Measurements from ENCODE around the gene PRM2. TPM values are rescaled to one million over a fixed set of nuclear protein-coding genes. Genes with fewer than 3 reads are reported as not detected.
A peak's percentile ranks its signal among the peaks of the same experiment; 100 is the strongest.

The PRM2 gene
- total and polyA plus RNA-seq, 2 of the 8 experiments (the other 6 are each of a cell fraction or from before 2014, with no cell fraction given): not detected

- FAIRE-seq: no peak
- WGBS, 2 experiments (ENCODE audit: extremely low coverage in 1 of 2, insufficient coverage in 1 of 2, insufficient read length in 1 of 2, insufficient replicate concordance in 2 of 2, low coverage in 1 of 2, low lambda C conversion rate in 2 of 2, missing lambda C conversion rate in 1 of 2): 86% methylated on average over 7 of the region's 8 CpGs; no CpG with 5 or more reads in 1 of the 2 experiments
- H3K27ac ChIP-seq (ENCODE audit: low read depth, low read length): no peak overlapping the region
- TF ChIP-seq EZH2 (IDR thresholded peaks at IDR 0.05; ENCODE audit: low read depth, low read length, severe bottlenecking) (no peak), ASH2L (IDR thresholded peaks at IDR 0.05; ENCODE audit: low read length) (no peak), SIN3A (conservative IDR thresholded peaks at IDR 0.05 in 1 of 2, IDR thresholded peaks at IDR 0.05 in 1 of 2; ENCODE audit: low read depth in 1 of 2, low read length in 2 of 2) (no peak), CHD1 (IDR thresholded peaks at IDR 0.05; ENCODE audit: low read depth, low read length) (no peak), ZNF274 (IDR thresholded peaks at IDR 0.05; ENCODE audit: borderline replicate concordance, extremely low read depth, low read length) (no peak), RAD21 (IDR thresholded peaks at IDR 0.05 in 1 of 2, conservative IDR thresholded peaks at IDR 0.05 in 1 of 2; ENCODE audit: low read depth in 2 of 2, low read length in 2 of 2) (no peak), JUND (IDR thresholded peaks at IDR 0.05; ENCODE audit: low read length) (no peak), PHF8 (conservative IDR thresholded peaks at IDR 0.05; ENCODE audit: low read depth, low read length) (no peak), NANOG (IDR thresholded peaks at IDR 0.05; ENCODE audit: insufficient read depth, low read depth, low read length, poor library complexity, severe bottlenecking) (no peak), RFX5 (IDR thresholded peaks at IDR 0.05; ENCODE audit: borderline replicate concordance, low read depth, low read length) (no peak), BACH1 (IDR thresholded peaks at IDR 0.05; ENCODE audit: low read length) (no peak), BRCA1 (IDR thresholded peaks at IDR 0.05; ENCODE audit: low read depth, low read length) (no peak)
These were observed 43.4 kb upstream of the PRM2 start for GRCh38 chr16:11319529-11320146.

More at GRCh38 chr16:11319529-11320146, 43.4 kb upstream of the PRM2 start:
- no peak overlapping the region for H2BK15ac ChIP-seq (ENCODE audit: low read length)
- H3K23ac ChIP-seq (ENCODE audit: insufficient read length): no peak overlapping the region
- H3K9ac ChIP-seq (replicated peaks in 1 of 4; ENCODE audit: extremely low read depth in 1 of 4, low read depth in 3 of 4, low read length in 3 of 4): no peak overlapping the region
- POLR2A ChIA-PET (ENCODE audit: partially characterized antibody): interaction anchor here (0.9 to 4.6 kb wide), 11 partner anchors 10 to 87 kb away, joined by 3 to 25 read pairs (median 4); partner anchors contain the start of gene SOCS1
- no peaks in the 10 kb centered on the region for H3K36me3 ChIP-seq (ENCODE audit: control insufficient read depth in 2 of 4, insufficient read depth in 4 of 4, low read length in 3 of 4)
- H2AFZ ChIP-seq (ENCODE audit: low read length): no peak overlapping the region
- no peak overlapping the region for H3K4ac ChIP-seq (replicated peaks; ENCODE audit: insufficient read length, low read depth, low read length)
- no peaks in the 10 kb centered on the region for H3K9me3 ChIP-seq (ENCODE audit: insufficient read depth in 2 of 2, low read depth in 1 of 2, low read length in 1 of 2)
- no peak overlapping the region for H3K14ac ChIP-seq (ENCODE audit: insufficient read length)
- H4K20me1 ChIP-seq (replicated peaks in 1 of 2; ENCODE audit: control insufficient read depth in 1 of 2, insufficient read depth in 2 of 2, low read length in 2 of 2): no peaks in the 10 kb centered on the region
- no peak overlapping the region for H3K4me3 ChIP-seq (ENCODE audit: extremely low read depth in 1 of 4, insufficient read depth in 2 of 4, low read depth in 3 of 4, low read length in 4 of 4)
- H2BK12ac ChIP-seq (ENCODE audit: low read depth, low read length): peak overlapping the region; percentile 84; the same call in 1 of the 2 replicates
- H4K5ac ChIP-seq (ENCODE audit: insufficient read length, low read depth, low read length): no peak overlapping the region
- no peaks in the 10 kb centered on the region for H3K27me3 ChIP-seq (replicated peaks in 1 of 4; ENCODE audit: control insufficient read depth in 3 of 4, extremely low read depth in 1 of 4, insufficient read depth in 3 of 4, low read length in 3 of 4)
- H4K91ac ChIP-seq (replicated peaks; ENCODE audit: insufficient read length, low read length): peak overlapping the region; percentile 52
- CTCF ChIA-PET (ENCODE audit: partially characterized antibody): interaction anchor here (0.9 to 2.8 kb wide), 7 partner anchors 9 to 123 kb away, joined by 3 to 10 read pairs (median 4); no protein-coding TSS in a partner anchor
- H3K79me1 ChIP-seq (ENCODE audit: low read depth, low read length): no peaks in the 10 kb centered on the region
- peaks cover 9 to 17% (median 13%) of the 10 kb centered on the region in 4 experiments for H3K4me1 ChIP-seq (replicated peaks in 1 of 4; ENCODE audit: control insufficient read depth in 3 of 4, insufficient read depth in 4 of 4, low read length in 3 of 4)
- H4K8ac ChIP-seq (ENCODE audit: extremely low read depth, insufficient read depth, low read length): no peak overlapping the region
- H2AK5ac ChIP-seq (ENCODE audit: low read depth, low read length): no peak overlapping the region
- H3K79me2 ChIP-seq (ENCODE audit: control insufficient read depth in 1 of 2, insufficient read depth in 2 of 2, low read length in 2 of 2): no peaks in the 10 kb centered on the region
- peaks cover 8% of the 10 kb centered on the region for H3K23me2 ChIP-seq (ENCODE audit: low read depth, low read length)
- DNase-seq (ENCODE audit: low read depth in 1 of 2, low spot score in 2 of 2): no peak
- no peak overlapping the region for H3K56ac ChIP-seq (replicated peaks; ENCODE audit: insufficient read length, low read depth, low read length)
- peak overlapping the region; percentile 13; the same call in 1 of the 2 replicates for H2BK5ac ChIP-seq (ENCODE audit: low read depth, low read length)
- H2BK20ac ChIP-seq (ENCODE audit: low read length): peak overlapping the region; percentile 80; the same call in 1 of the 2 replicates
- H2BK120ac ChIP-seq (replicated peaks; ENCODE audit: low read depth, low read length): no peak overlapping the region
- H3K4me2 ChIP-seq (ENCODE audit: insufficient read depth in 1 of 2, low read depth in 2 of 2, low read length in 2 of 2): no peak overlapping the region
- peak overlapping the region; percentile 78 for H3K18ac ChIP-seq (ENCODE audit: extremely low read depth, low read length)

Data from H1 (cell line).